ENCODE data around the gene LCP2. TPM values are rescaled to one million over a fixed set of nuclear protein-coding genes. Genes with fewer than 3 reads are reported as not detected.

LCP2 gene
- total and polyA plus RNA-seq, 12 donors, result 2.4 to 53.7 (median 17.7) TPM

DNA sequence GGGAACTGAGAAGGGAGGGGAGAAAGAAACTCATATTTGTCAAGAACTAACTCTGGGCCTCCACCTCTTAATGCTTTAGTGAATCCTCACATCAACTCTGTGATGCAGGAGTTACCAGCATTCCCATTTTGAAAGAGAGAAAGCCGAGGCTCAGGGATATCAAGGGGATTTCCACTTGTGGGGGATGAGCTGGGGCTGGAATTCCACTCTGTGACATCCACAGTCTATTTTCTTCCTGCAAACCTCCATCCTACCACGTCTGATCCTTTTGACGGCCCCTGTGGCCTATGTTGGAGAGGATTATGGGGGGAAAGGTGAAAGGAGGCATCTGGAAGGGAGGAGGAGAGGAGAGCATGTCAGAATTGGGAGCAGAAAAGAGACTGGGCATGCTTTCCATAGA is 9.0 kb downstream of the LCP2 start:
- no peaks in the 10 kb centered on the region for H3K27me3 ChIP-seq
- intact Hi-C loops (cut with DNase I), result no loop called here
- H3K9me3 ChIP-seq (replicated peaks in 1 of 3), result no peaks in the 10 kb centered on the region
- TF ChIP-seq, protein P1, sequence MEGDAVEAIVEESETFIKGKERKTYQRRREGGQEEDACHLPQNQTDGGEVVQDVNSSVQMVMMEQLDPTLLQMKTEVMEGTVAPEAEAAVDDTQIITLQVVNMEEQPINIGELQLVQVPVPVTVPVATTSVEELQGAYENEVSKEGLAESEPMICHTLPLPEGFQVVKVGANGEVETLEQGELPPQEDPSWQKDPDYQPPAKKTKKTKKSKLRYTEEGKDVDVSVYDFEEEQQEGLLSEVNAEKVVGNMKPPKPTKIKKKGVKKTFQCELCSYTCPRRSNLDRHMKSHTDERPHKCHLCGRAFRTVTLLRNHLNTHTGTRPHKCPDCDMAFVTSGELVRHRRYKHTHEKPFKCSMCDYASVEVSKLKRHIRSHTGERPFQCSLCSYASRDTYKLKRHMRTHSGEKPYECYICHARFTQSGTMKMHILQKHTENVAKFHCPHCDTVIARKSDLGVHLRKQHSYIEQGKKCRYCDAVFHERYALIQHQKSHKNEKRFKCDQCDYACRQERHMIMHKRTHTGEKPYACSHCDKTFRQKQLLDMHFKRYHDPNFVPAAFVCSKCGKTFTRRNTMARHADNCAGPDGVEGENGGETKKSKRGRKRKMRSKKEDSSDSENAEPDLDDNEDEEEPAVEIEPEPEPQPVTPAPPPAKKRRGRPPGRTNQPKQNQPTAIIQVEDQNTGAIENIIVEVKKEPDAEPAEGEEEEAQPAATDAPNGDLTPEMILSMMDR (IDR thresholded peaks at IDR 0.05), result no peak
- no peak for TF ChIP-seq POLR2A (IDR thresholded peaks at IDR 0.05)
- H3K4me1 ChIP-seq (replicated peaks in 1 of 2), result peaks cover 0 to 15% of the 10 kb centered on the region in 2 donors
- no peaks in the 10 kb centered on the region for H3K36me3 ChIP-seq (replicated peaks in 1 of 2)
- peak overlapping the region in 3 of 5 donors; percentile 28 to 88 (median 49) for H3K27ac ChIP-seq
- H3K4me3 ChIP-seq, result no peak overlapping the region
- no peak for DNase-seq
- WGBS, 4 donors, result 65 to 71% (median 70%) methylated on average over 3 of the region's 3 CpGs

DNA sequence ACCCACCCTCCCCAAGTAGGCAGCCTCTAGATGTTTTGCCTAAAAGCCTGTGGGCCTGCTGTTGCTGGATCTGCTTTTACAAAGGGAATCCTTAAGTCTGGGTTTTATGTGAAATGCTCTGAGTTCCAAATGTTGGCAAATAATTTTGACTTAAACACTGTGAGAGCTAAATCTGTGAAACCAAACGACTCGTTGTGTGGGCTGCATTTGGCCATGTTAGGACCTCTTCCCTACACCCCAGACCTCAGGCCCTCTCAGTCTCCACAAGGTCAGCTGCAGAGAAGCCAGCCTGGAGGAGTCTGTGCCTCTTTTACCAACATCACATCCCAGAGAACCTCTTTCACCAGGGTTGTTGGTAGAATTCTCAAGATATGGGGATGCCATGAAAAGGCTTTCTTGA is 9.4 kb downstream of the LCP2 start:
- no peak for TF ChIP-seq POLR2A (IDR thresholded peaks at IDR 0.05)
- TF ChIP-seq, protein P1 (IDR thresholded peaks at IDR 0.05), result no peak
- DNase-seq, result no peak
- no peak overlapping the region for H3K4me3 ChIP-seq
- intact Hi-C loops (cut with DNase I), result no loop called here
- no peaks in the 10 kb centered on the region for H3K9me3 ChIP-seq (replicated peaks in 1 of 3)
- WGBS, 4 donors, result 14 to 50% (median 39%) methylated on average over 2 of the region's 2 CpGs
- H3K4me1 ChIP-seq (replicated peaks in 1 of 2), result peaks cover 0 to 15% of the 10 kb centered on the region in 2 donors
- H3K36me3 ChIP-seq (replicated peaks in 1 of 2), result no peaks in the 10 kb centered on the region
- H3K27me3 ChIP-seq, result no peaks in the 10 kb centered on the region
- H3K27ac ChIP-seq, result peak overlapping the region in 2 of 5 donors; percentile 49 to 88

DNA sequence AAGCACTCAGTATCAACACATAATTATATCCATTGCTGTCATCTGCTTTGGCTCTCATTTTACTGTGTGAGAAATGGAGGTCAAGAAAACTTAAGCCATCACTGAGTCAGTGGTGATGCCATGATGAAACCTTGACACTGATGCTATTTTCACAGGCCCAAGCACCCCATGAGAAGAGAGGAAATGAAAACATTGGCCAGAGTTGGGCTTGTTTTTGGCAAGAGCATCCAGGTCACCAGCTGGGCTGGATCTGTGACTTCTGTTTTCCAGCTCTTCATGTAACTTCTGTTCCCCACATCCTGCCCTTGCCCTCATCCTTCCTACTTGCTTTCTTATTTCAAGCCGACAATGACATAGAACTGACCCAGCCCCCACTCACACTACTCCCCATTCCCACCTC is 10.0 kb downstream of the LCP2 start:
- peak overlapping the region in 2 of 5 donors; percentile 49 to 88 for H3K27ac ChIP-seq
- H3K4me3 ChIP-seq, result no peak overlapping the region
- 33 to 47% (median 42%) methylated on average over 1 of the region's 1 CpG for WGBS, 4 donors
- peak in 6 of 7 donors; percentile 44 to 85 (median 64) for DNase-seq
- TF ChIP-seq POLR2A (IDR thresholded peaks at IDR 0.05), result no peak
- TF ChIP-seq, protein P1 (IDR thresholded peaks at IDR 0.05), result no peak
- H3K27me3 ChIP-seq, result no peaks in the 10 kb centered on the region
- intact Hi-C loops (cut with DNase I), result no loop called here
- no peaks in the 10 kb centered on the region for H3K9me3 ChIP-seq (replicated peaks in 1 of 3)
- peaks cover 0 to 15% of the 10 kb centered on the region in 2 donors for H3K4me1 ChIP-seq (replicated peaks in 1 of 2)
- H3K36me3 ChIP-seq (replicated peaks in 1 of 2), result no peaks in the 10 kb centered on the region

DNA sequence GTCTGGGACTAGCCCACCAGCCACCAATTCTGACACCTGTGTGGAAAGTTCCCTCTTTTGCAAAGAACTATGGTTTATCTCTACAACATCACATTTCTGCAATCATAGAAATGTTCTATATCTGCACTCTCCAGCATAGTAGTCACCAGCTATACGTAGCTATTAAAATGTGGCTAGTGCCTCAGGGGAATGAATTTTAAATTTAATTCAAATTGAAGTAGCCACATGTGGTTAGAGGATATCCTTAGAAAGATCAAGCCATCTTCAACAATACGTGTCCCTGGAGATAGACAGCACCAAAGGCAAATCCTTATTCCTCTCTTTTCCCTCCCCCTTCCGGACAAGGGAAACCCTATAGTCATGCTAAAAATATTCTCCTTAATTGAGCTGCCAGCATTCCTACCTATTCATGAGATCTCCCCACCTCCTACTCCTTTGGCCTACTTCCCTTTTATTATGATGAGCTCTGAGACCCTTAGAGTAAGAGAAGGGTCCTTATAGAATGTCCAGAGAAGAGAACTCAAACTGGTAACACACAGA is 11.1 kb downstream of the LCP2 start:
- Histone ChIP-seq H3K9me3 (replicated peaks in 1 of 3) (no peaks in the 10 kb centered on the region), H3K36me3 (replicated peaks in 1 of 2) (no peaks in the 10 kb centered on the region), H3K4me3 (no peak overlapping the region), H3K27me3 (no peaks in the 10 kb centered on the region), H3K27ac (peak overlapping the region in 1 of 5 donors; percentile 88), H3K4me1 (replicated peaks in 1 of 2) (peaks cover 0 to 15% of the 10 kb centered on the region in 2 donors)
- TF ChIP-seq, protein P1 (IDR thresholded peaks at IDR 0.05), result no peak
- TF ChIP-seq POLR2A (IDR thresholded peaks at IDR 0.05), result no peak
- no peak for DNase-seq
- WGBS, 4 donors, result 71 to 84% (median 77%) methylated on average over 3 of the region's 3 CpGs
- intact Hi-C loops (cut with DNase I), result no loop called here

Data from adrenal gland (tissue), 12 donors.